HepG2 (cell line): ENCODE data around the gene DLST. TPM values are rescaled to one million over a fixed set of nuclear protein-coding genes. Genes with fewer than 3 reads are reported as not detected.
A peak's percentile ranks its signal among the peaks of the same experiment; 100 is the strongest.

Source experiments
- DNMT3B ChIP-seq: conservative IDR thresholded peaks from 2 replicates; pipeline ENCODE4 v1.6.1; 2016; ENCODE audit warnings: missing biosample characterization, control low read depth
- DZIP1 ChIP-seq: sonication (generic); formaldehyde crosslinking; IDR thresholded peaks from 2 replicates; pipeline ENCODE4 v1.5.0; 2020; ENCODE audit warnings: mild to moderate bottlenecking, missing genetic modification reagents
- FOXA3 ChIP-seq: IDR thresholded peaks from 2 replicates; pipeline ENCODE4 v1.6.1; 2016; ENCODE audit warnings: missing genetic modification reagents, missing compliant biosample characterization
- JARID2 ChIP-seq: sonication (generic); formaldehyde crosslinking; IDR thresholded peaks from 2 replicates; pipeline ENCODE4 v1.8.1; 2023; ENCODE audit warnings: missing genetic modification reagents, inconsistent platforms; ENCODE audit not compliant: insufficient replicate concordance
- JUND ChIP-seq: sonication (generic); formaldehyde crosslinking; IDR thresholded peaks from 2 replicates; pipeline ENCODE4 v1.8.0; 2022; ENCODE audit warnings: mild to moderate bottlenecking, missing genetic modification reagents
- NONO ChIP-seq, 2 experiments: fragments of 450-650 bp in 1 of 2; sonication (generic) in 1 of 2; formaldehyde crosslinking in 1 of 2; IDR thresholded peaks in 1 of 2; conservative IDR thresholded peaks in 1 of 2; 2 replicates each; pipeline versions ENCODE4 v1.6.1 to v1.8.0; 2017 to 2022; ENCODE audit warnings: mild to moderate bottlenecking in 1 of 2, missing genetic modification reagents in 1 of 2, moderate library complexity in 1 of 2
- TAF1 ChIP-seq: sonication (generic); formaldehyde crosslinking; IDR thresholded peaks from 2 replicates; pipeline ENCODE4 v1.4.0; 2020; ENCODE audit warnings: missing genetic modification reagents
- ZBTB25 ChIP-seq: IDR thresholded peaks from 2 replicates; pipeline ENCODE4 v1.6.1; 2018; ENCODE audit warnings: missing genetic modification reagents
- ZBTB4 ChIP-seq: sonication (generic); formaldehyde crosslinking; IDR thresholded peaks from 2 replicates; pipeline ENCODE4 v1.4.0; 2020; ENCODE audit warnings: missing genetic modification reagents, mild to moderate bottlenecking, borderline replicate concordance
- ZFY ChIP-seq: sonication (generic); formaldehyde crosslinking; IDR thresholded peaks from 2 replicates; pipeline ENCODE4 v1.4.0; 2020; ENCODE audit warnings: missing genetic modification reagents
- ZHX1 ChIP-seq: sonication (generic); formaldehyde crosslinking; IDR thresholded peaks from 2 replicates; pipeline ENCODE4 v1.8.1; 2022; ENCODE audit warnings: low read depth, mild to moderate bottlenecking, missing genetic modification reagents
- ZNF382 ChIP-seq: sonication (generic); formaldehyde crosslinking; IDR thresholded peaks from 2 replicates; pipeline ENCODE4 v1.5.0; 2020; ENCODE audit warnings: missing genetic modification reagents, mild to moderate bottlenecking, borderline replicate concordance
- ZNF577 ChIP-seq: sonication (generic); formaldehyde crosslinking; IDR thresholded peaks from 2 replicates; pipeline ENCODE4 v1.4.0; 2020; ENCODE audit warnings: mild to moderate bottlenecking, low read depth, missing genetic modification reagents, borderline replicate concordance
- ZNF703 ChIP-seq: sonication (generic); formaldehyde crosslinking; IDR thresholded peaks from 2 replicates; pipeline ENCODE4 v1.5.1; 2020; ENCODE audit warnings: missing genetic modification reagents, mild to moderate bottlenecking, moderate library complexity, borderline replicate concordance
- ZNF737 ChIP-seq: sonication (generic); formaldehyde crosslinking; IDR thresholded peaks from 2 replicates; pipeline ENCODE4 v1.5.0; 2020; ENCODE audit warnings: missing genetic modification reagents, mild to moderate bottlenecking, borderline replicate concordance
- ZUFSP ChIP-seq: sonication (generic); formaldehyde crosslinking; IDR thresholded peaks from 2 replicates; pipeline ENCODE4 v1.9.0; 2021; ENCODE audit warnings: missing genetic modification reagents, mild to moderate bottlenecking, borderline replicate concordance
- polyA plus RNA-seq, 8 experiments: library from polyadenylated mRNA; depleted of rRNA in 3 of 8; stranded (reverse) in 7 of 8; unstranded in 1 of 8; fragments of >200 nt; fragmentation: Illumina TruSeq in 4 of 8; extraction: Trizol in 4 of 8; gene quantifications; 2 replicates each; pipeline versions ENCODE4 v1.2.1 to v1.2.3, GENCODE V29; 2011 to 2016; ENCODE audit warnings: low read depth in 4 of 8, missing spikeins in 1 of 8, mixed read lengths in 1 of 8; ENCODE audit not compliant: insufficient read depth in 1 of 8
- total RNA-seq, 5 experiments: library from RNA; depleted of rRNA; stranded (reverse); fragments of >200 nt; fragmentation: Illumina TruSeq; extraction: Trizol; gene quantifications; 2 replicates each; pipeline ENCODE4 v1.2.3, GENCODE V29; 2016; ENCODE audit warnings: low read depth in 1 of 5

The DLST gene
- total and polyA plus RNA-seq, 2 of the 13 experiments (the other 11 are each of a cell fraction or from before 2014, with no cell fraction given) = 56.5 to 94.3 TPM

DNA sequence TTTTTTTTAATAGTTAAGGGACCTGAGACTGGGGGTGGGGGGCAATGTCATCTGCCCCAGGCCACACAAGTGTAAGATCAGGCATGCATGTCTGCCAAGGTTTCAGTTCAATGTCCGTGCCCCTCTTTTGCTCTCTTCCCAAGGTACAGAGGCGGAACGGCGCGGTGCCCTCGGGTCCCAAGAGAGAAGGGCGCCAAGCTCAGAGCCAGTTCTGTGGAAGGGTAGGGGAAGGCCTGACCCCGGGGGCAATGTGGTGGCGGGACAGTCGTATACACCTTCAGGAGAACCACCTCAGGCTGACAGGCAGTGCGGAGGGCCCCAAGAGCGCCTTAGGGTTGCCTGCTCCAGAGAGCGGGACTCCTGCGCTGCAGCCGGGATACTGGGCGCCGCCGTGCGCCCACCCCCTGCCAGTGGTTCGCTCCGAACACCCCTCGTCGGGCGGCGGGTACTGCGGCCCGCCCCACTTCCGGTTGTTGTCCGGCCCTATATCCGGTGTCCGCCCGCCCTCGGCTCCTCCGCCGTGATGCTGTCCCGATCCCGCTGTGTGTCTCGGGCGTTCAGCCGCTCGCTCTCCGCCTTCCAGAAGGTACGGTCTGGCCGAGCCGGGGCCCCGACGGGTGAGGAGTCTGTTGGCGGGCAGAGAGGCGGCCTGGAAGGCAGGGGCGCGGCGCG lies at the start of gene DLST (continued):
- 0 out of 2 replicates have a peak, but pooled peaks have one; percentile 31 for TF ChIP-seq DZIP1
- TF ChIP-seq ZFY (CRISPR knock-in tag) = peak; percentile 94
- TF ChIP-seq TAF1 = peak; percentile 87
- TF ChIP-seq ZBTB4 (CRISPR knock-in tag) = no peak; the same call in 1 of the 2 replicates
- no peak for TF ChIP-seq ZNF382 (CRISPR knock-in tag)
- no peak; the same call in 1 of the 2 replicates for TF ChIP-seq DNMT3B (CRISPR knock-in tag)
- peak; percentile 51 for TF ChIP-seq FOXA3
- 0 out of 2 replicates have a peak, but pooled peaks have one; percentile 54 for TF ChIP-seq ZHX1 (CRISPR knock-in tag)
- TF ChIP-seq ZBTB25 = peak; percentile 67; the same call in 1 of the 2 replicates
- no peak for TF ChIP-seq NONO (IDR thresholded peaks at IDR 0.05)
- peak; percentile 89 for TF ChIP-seq NONO (CRISPR knock-in tag; conservative IDR thresholded peaks at IDR 0.05)
- no peak for TF ChIP-seq ZNF577 (CRISPR knock-in tag)
- TF ChIP-seq ZUFSP (CRISPR knock-in tag) = no peak
- peak; percentile 43 for TF ChIP-seq JARID2
- 0 out of 2 replicates have a peak, but pooled peaks have one; percentile 43 for TF ChIP-seq JUND (CRISPR knock-in tag)
- TF ChIP-seq ZNF703 (CRISPR knock-in tag) = no peak
- TF ChIP-seq ZNF737 = no peak
